ENCODE results near the gene ARID4B.
"Not testable (repeated sequence)": the region's sequence is repeated elsewhere in the genome, so short reads cannot be mapped to it uniquely, and the experiment has no call there.

DNA sequence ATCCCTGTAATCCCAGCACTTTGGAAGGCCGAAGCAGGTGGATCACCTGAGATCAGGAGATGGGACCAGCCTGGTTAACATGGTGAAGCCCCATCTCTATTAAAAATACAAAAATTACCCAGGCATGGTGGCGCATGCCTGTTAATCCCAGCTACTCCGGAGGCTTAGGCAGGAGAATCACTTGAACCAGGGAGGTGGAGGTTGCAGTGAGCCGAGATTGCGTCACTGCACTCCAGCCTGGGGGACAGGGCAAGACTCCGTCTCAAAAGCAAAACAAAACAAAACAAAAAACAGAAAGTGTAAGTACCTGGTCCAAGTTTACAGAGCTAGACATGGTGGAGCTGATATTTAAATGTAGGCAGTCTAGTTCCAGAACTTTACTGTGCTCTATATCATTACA lies 69.9 kb downstream of the ARID4B start:
- TF ChIP-seq, protein P1, sequence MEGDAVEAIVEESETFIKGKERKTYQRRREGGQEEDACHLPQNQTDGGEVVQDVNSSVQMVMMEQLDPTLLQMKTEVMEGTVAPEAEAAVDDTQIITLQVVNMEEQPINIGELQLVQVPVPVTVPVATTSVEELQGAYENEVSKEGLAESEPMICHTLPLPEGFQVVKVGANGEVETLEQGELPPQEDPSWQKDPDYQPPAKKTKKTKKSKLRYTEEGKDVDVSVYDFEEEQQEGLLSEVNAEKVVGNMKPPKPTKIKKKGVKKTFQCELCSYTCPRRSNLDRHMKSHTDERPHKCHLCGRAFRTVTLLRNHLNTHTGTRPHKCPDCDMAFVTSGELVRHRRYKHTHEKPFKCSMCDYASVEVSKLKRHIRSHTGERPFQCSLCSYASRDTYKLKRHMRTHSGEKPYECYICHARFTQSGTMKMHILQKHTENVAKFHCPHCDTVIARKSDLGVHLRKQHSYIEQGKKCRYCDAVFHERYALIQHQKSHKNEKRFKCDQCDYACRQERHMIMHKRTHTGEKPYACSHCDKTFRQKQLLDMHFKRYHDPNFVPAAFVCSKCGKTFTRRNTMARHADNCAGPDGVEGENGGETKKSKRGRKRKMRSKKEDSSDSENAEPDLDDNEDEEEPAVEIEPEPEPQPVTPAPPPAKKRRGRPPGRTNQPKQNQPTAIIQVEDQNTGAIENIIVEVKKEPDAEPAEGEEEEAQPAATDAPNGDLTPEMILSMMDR (conservative IDR thresholded peaks at IDR 0.05; ENCODE audit: low read length) = not testable (repeated sequence)
- not testable (repeated sequence) for TF ChIP-seq EZH2phosphoT487 (IDR thresholded peaks at IDR 0.05; ENCODE audit: borderline replicate concordance)

Data from Loucy (cell line).